Karpas-422 (cell line): ENCODE measurements around the gene ASXL3. TPM values are rescaled to one million over a fixed set of nuclear protein-coding genes. Genes with fewer than 3 reads are reported as not detected.

Experiments used
- DNase-seq: peaks from one replicate; pipeline ENCODE4 v3.0.0-alpha.2; 2015
- H2AFZ ChIP-seq: fragments of 200-600 bp; sonication (generic); 2 replicates; pipeline ENCODE4 v1.6.1; 2014; ENCODE audit warnings: antibody characterized with exemption, low read length, mixed read lengths
- H3K27ac ChIP-seq: fragments of 200-600 bp; sonication (generic); 2 replicates; pipeline ENCODE4 v1.5.1; 2014; ENCODE audit warnings: mild to moderate bottlenecking, low read length, moderate library complexity
- H3K27me3 ChIP-seq: fragments of 200-600 bp; sonication (generic); 2 replicates; pipeline ENCODE4 v1.6.1; 2014; ENCODE audit warnings: low read length, mixed read lengths
- H3K36me3 ChIP-seq: fragments of 200-600 bp; sonication (generic); 2 replicates; pipeline ENCODE4 v1.6.1; 2014; ENCODE audit warnings: low read length, mixed read lengths; ENCODE audit not compliant: insufficient read depth
- H3K4me1 ChIP-seq: fragments of 200-600 bp; sonication (generic); 2 replicates; pipeline ENCODE4 v1.6.1; 2014; ENCODE audit warnings: mild to moderate bottlenecking, low read length, mixed read lengths
- H3K4me2 ChIP-seq: fragments of 200-600 bp; sonication (generic); 2 replicates; pipeline ENCODE4 v1.6.1; 2014; ENCODE audit warnings: low read length, low read depth, mild to moderate bottlenecking; ENCODE audit not compliant: poor library complexity, severe bottlenecking
- H3K4me3 ChIP-seq: fragments of 200-600 bp; sonication (generic); 2 replicates; pipeline ENCODE4 v1.5.1; 2014; ENCODE audit warnings: mild to moderate bottlenecking, antibody characterized with exemption, low read length, mixed read lengths
- H3K79me2 ChIP-seq: fragments of 200-600 bp; sonication (generic); 2 replicates; pipeline ENCODE4 v1.6.1; 2014; ENCODE audit warnings: mild to moderate bottlenecking, low read length, mixed read lengths
- H3K9ac ChIP-seq: fragments of 200-600 bp; sonication (generic); 2 replicates; pipeline ENCODE4 v1.6.0; 2014; ENCODE audit warnings: low read length
- H3K9me2 ChIP-seq: fragments of 200-600 bp; sonication (generic), shearing (Covaris generic); replicated peaks from 2 replicates; pipeline ENCODE4 v1.6.0; 2014; ENCODE audit warnings: mild to moderate bottlenecking, low read length, moderate library complexity; ENCODE audit not compliant: insufficient read depth
- H3K9me3 ChIP-seq: fragments of 300-700, 200-600 bp; sonication (generic); 2 replicates; pipeline ENCODE4 v1.6.1; 2014; ENCODE audit warnings: low read length, mixed read lengths
- H4K20me1 ChIP-seq: fragments of 200-600 bp; sonication (generic); 2 replicates; pipeline ENCODE4 v1.6.1; 2014; ENCODE audit warnings: mild to moderate bottlenecking, antibody characterized with exemption, low read length, low read depth; ENCODE audit not compliant: insufficient read depth
- total RNA-seq: library from RNA; depleted of rRNA; stranded (reverse); fragments of >200 nt; shearing (Covaris generic); gene quantifications from 2 replicates; pipeline ENCODE4 v1.2.3, GENCODE V29; 2014; ENCODE audit warnings: low replicate concordance

ASXL3 gene
- total RNA-seq, 1 experiment from 2014 or later: not detected

GRCh38 chr18:33656889-33657448, 79.0 kb downstream of the ASXL3 start:
- H2AFZ ChIP-seq: no peak overlapping the region
- H3K4me2 ChIP-seq: no peak overlapping the region
- no peaks in the 10 kb centered on the region for H3K4me1 ChIP-seq
- no peak overlapping the region for H3K27ac ChIP-seq
- H3K79me2 ChIP-seq: no peaks in the 10 kb centered on the region
- no peak for DNase-seq
- H3K9me2 ChIP-seq: no peaks in the 10 kb centered on the region
- no peaks in the 10 kb centered on the region for H3K9me3 ChIP-seq
- H3K27me3 ChIP-seq: no peaks in the 10 kb centered on the region
- H3K4me3 ChIP-seq: no peak overlapping the region
- H4K20me1 ChIP-seq: no peaks in the 10 kb centered on the region
- H3K36me3 ChIP-seq: no peaks in the 10 kb centered on the region
- no peak overlapping the region for H3K9ac ChIP-seq

GRCh38 chr18:33660696-33661310, 82.8 kb downstream of the ASXL3 start:
- H3K9me2 ChIP-seq: no peaks in the 10 kb centered on the region
- no peak overlapping the region for H3K4me2 ChIP-seq
- H3K9me3 ChIP-seq: no peaks in the 10 kb centered on the region
- H3K9ac ChIP-seq: no peak overlapping the region
- no peak overlapping the region for H2AFZ ChIP-seq
- H3K27me3 ChIP-seq: no peaks in the 10 kb centered on the region
- H3K4me3 ChIP-seq: no peak overlapping the region
- H3K36me3 ChIP-seq: no peaks in the 10 kb centered on the region
- no peak overlapping the region for H3K27ac ChIP-seq
- DNase-seq: no peak
- no peaks in the 10 kb centered on the region for H4K20me1 ChIP-seq
- H3K4me1 ChIP-seq: no peaks in the 10 kb centered on the region
- no peaks in the 10 kb centered on the region for H3K79me2 ChIP-seq

- Histone ChIP-seq H3K27me3 (no peaks in the 10 kb centered on the region), H3K9ac (no peak overlapping the region), H3K36me3 (no peaks in the 10 kb centered on the region), H3K4me1 (no peaks in the 10 kb centered on the region), H3K4me2 (no peak overlapping the region), H2AFZ (no peak overlapping the region), H3K4me3 (no peak overlapping the region), H4K20me1 (no peaks in the 10 kb centered on the region), H3K79me2 (no peaks in the 10 kb centered on the region), H3K9me3 (no peaks in the 10 kb centered on the region), H3K9me2 (no peaks in the 10 kb centered on the region), H3K27ac (no peak overlapping the region)
- no peak for DNase-seq
Measured at GRCh38 chr18:33664241-33664874, 86.3 kb downstream of the ASXL3 start.

- H3K79me2 ChIP-seq: no peaks in the 10 kb centered on the region
- H3K4me2 ChIP-seq: no peak overlapping the region
- H3K36me3 ChIP-seq: no peaks in the 10 kb centered on the region
- H3K9me3 ChIP-seq: no peaks in the 10 kb centered on the region
- no peak overlapping the region for H3K4me3 ChIP-seq
- no peaks in the 10 kb centered on the region for H4K20me1 ChIP-seq
- no peaks in the 10 kb centered on the region for H3K9me2 ChIP-seq
- no peak for DNase-seq
- H3K27me3 ChIP-seq: no peaks in the 10 kb centered on the region
- no peak overlapping the region for H2AFZ ChIP-seq
- peaks cover 3% of the 10 kb centered on the region for H3K4me1 ChIP-seq
- H3K9ac ChIP-seq: no peak overlapping the region
- H3K27ac ChIP-seq: no peak overlapping the region
Measured at GRCh38 chr18:33665187-33665586, 87.2 kb downstream of the ASXL3 start.

GRCh38 chr18:33665641-33666040, 87.6 kb downstream of the ASXL3 start:
- Histone ChIP-seq H3K9ac (no peak overlapping the region), H3K9me2 (no peaks in the 10 kb centered on the region)

GRCh38 chr18:33666915-33667314, 88.9 kb downstream of the ASXL3 start:
- Histone ChIP-seq H4K20me1 (no peaks in the 10 kb centered on the region), H3K27me3 (no peaks in the 10 kb centered on the region), H3K4me3 (no peak overlapping the region), H3K9me3 (no peaks in the 10 kb centered on the region), H3K79me2 (no peaks in the 10 kb centered on the region), H3K4me2 (no peak overlapping the region), H3K9ac (no peak overlapping the region), H2AFZ (no peak overlapping the region), H3K36me3 (no peaks in the 10 kb centered on the region), H3K4me1 (peaks cover 5% of the 10 kb centered on the region), H3K9me2 (no peaks in the 10 kb centered on the region), H3K27ac (no peak overlapping the region)
- no peak for DNase-seq

More at GRCh38 chr18:33665641-33666040, 87.6 kb downstream of the ASXL3 start:
- Histone ChIP-seq H3K36me3 (no peaks in the 10 kb centered on the region), H2AFZ (no peak overlapping the region), H3K4me3 (no peak overlapping the region), H4K20me1 (no peaks in the 10 kb centered on the region), H3K9me3 (no peaks in the 10 kb centered on the region), H3K27ac (no peak overlapping the region), H3K27me3 (no peaks in the 10 kb centered on the region), H3K4me1 (peaks cover 5% of the 10 kb centered on the region), H3K4me2 (no peak overlapping the region), H3K79me2 (no peaks in the 10 kb centered on the region)
- DNase-seq: no peak

- Histone ChIP-seq H3K79me2 (no peaks in the 10 kb centered on the region), H3K9me2 (no peaks in the 10 kb centered on the region), H3K9ac (no peak overlapping the region), H3K27me3 (no peaks in the 10 kb centered on the region), H4K20me1 (no peaks in the 10 kb centered on the region), H3K4me1 (peaks cover 5% of the 10 kb centered on the region), H2AFZ (no peak overlapping the region), H3K9me3 (no peaks in the 10 kb centered on the region), H3K36me3 (no peaks in the 10 kb centered on the region), H3K27ac (no peak overlapping the region), H3K4me3 (no peak overlapping the region), H3K4me2 (no peak overlapping the region)
- no peak for DNase-seq
Measured at GRCh38 chr18:33669589-33669988, 91.6 kb downstream of the ASXL3 start.

- no peak for DNase-seq
- Histone ChIP-seq H3K9me2 (no peaks in the 10 kb centered on the region), H3K9ac (no peak overlapping the region), H3K9me3 (no peaks in the 10 kb centered on the region), H3K4me2 (no peak overlapping the region), H3K79me2 (no peaks in the 10 kb centered on the region), H3K27ac (no peak overlapping the region), H4K20me1 (no peaks in the 10 kb centered on the region), H3K27me3 (no peaks in the 10 kb centered on the region), H3K36me3 (no peaks in the 10 kb centered on the region), H3K4me3 (no peak overlapping the region), H3K4me1 (peaks cover 5% of the 10 kb centered on the region), H2AFZ (no peak overlapping the region)
Measured at GRCh38 chr18:33670029-33670428, 92.0 kb downstream of the ASXL3 start.
